Right lobe of liver (tissue), 4 donors: ENCODE data around the gene OPN1LW.
"Not testable (repeated sequence)": the region's sequence is repeated elsewhere in the genome, so short reads cannot be mapped to it uniquely, and the experiment has no call there.

Experiments used
- CTCF ChIP-seq, 4 donors: fragments of 200-600 bp in 3 of 4; fragments of 450-650 bp in 1 of 4; IDR thresholded peaks; one replicate each; pipeline versions ENCODE4 v1.5.1 to v1.8.0; 2016 to 2022; ENCODE audit warnings: antibody characterized with exemption in 4 of 4, mild to moderate bottlenecking in 2 of 4
- POLR2A ChIP-seq: fragments of 450-650 bp; IDR thresholded peaks from one replicate; pipeline ENCODE4 v1.6.1; 2017; ENCODE audit warnings: antibody characterized with exemption, mild to moderate bottlenecking
- donor health status: DM: no; HTN: no; CAD: no.
- donor health status: DM: no; HTN: no; CAD: no.
- donor health status: DM: no; HTN: yes; CAD: no.

- not testable (repeated sequence) for TF ChIP-seq CTCF (IDR thresholded peaks at IDR 0.05); POLR2A
Observed at GRCh38 chrX:154157207-154157606, 13.2 kb downstream of the OPN1LW start.
